NCI-H187 treated with DMSO at 0.1 percent for 48 hours (cell line): Measurements from ENCODE around the gene KAT8.
"Not testable (repeated sequence)": the region's sequence is repeated elsewhere in the genome, so short reads cannot be mapped to it uniquely, and the experiment has no call there.

Experiments
- DNase-seq: peaks from one replicate; lab custom pipeline; 2025; lab: John Stamatoyannopoulos, UW

Gene KAT8

GRCh38 chr16:31132303-31132979 is 15.0 kb downstream of the KAT8 start:
- no peak for DNase-seq

- DNase-seq: no peak
These were observed 15.6 kb downstream of the KAT8 start for GRCh38 chr16:31133046-31133501.

- DNase-seq: no peak
These were observed 16.7 kb downstream of the KAT8 start for GRCh38 chr16:31134091-31134571.

GRCh38 chr16:31134625-31135534 is 17.4 kb downstream of the KAT8 start:
- DNase-seq: no peak

GRCh38 chr16:31135535-31136286 is 18.2 kb downstream of the KAT8 start, which contains the start of gene PRSS8:
Gene PRSS8 (minus strand): TSS chr16:31135727. CDS start chr16:31135498, 229 bp downstream.
- DNase-seq: no peak

- DNase-seq: no peak
These were observed 18.8 kb downstream of the KAT8 start for GRCh38 chr16:31136287-31136662.

GRCh38 chr16:31136822-31137499 is 19.5 kb downstream of the KAT8 start:
- not testable (repeated sequence) for DNase-seq

- DNase-seq: no peak
These were observed 21.4 kb downstream of the KAT8 start for GRCh38 chr16:31138621-31139578.

GRCh38 chr16:31141071-31141469 is 23.6 kb downstream of the KAT8 start:
- not testable (repeated sequence) for DNase-seq

- DNase-seq: no peak
These were observed 24.1 kb downstream of the KAT8 start for GRCh38 chr16:31141489-31142108.

- DNase-seq: peak; percentile 82
These were observed 24.9 kb downstream of the KAT8 start for GRCh38 chr16:31142109-31143010.

GRCh38 chr16:31143011-31143693 is 25.7 kb downstream of the KAT8 start:
- DNase-seq: no peak

GRCh38 chr16:31143694-31144148 is 26.3 kb downstream of the KAT8 start:
- no peak for DNase-seq

- DNase-seq: not testable (repeated sequence)
These were observed 27.0 kb downstream of the KAT8 start for GRCh38 chr16:31144418-31144817.

- no peak for DNase-seq
These were observed 28.0 kb downstream of the KAT8 start for GRCh38 chr16:31145398-31145990.

- DNase-seq: no peak
These were observed 30.1 kb downstream of the KAT8 start for GRCh38 chr16:31147574-31147973.

GRCh38 chr16:31148281-31148728 is 30.8 kb downstream of the KAT8 start:
- DNase-seq: no peak

GRCh38 chr16:31148896-31149295 is 31.4 kb downstream of the KAT8 start:
- no peak for DNase-seq
